Thyroid gland (tissue), 4 donors: Measurements from ENCODE around the gene TGM2.

ENCODE experiments used
- POLR2A ChIP-seq, 2 donors: fragments of 450-650 bp; IDR thresholded peaks; one replicate each; pipeline ENCODE4 v1.6.1; 2017; ENCODE audit warnings: antibody characterized with exemption in 2 of 2, mild to moderate bottlenecking in 2 of 2, moderate library complexity in 1 of 2
- TF ChIP-seq, protein P1 (sequence below), 6 experiments: fragments of 200-600 bp in 3 of 6; fragments of 450-650 bp in 3 of 6; sonication (generic) in 3 of 6; IDR thresholded peaks; one replicate each; pipeline ENCODE4 v1.5.1; 2016 to 2019; ENCODE audit warnings: antibody characterized with exemption in 6 of 6, mild to moderate bottlenecking in 2 of 6, inconsistent platforms in 1 of 6, moderate library complexity in 1 of 6

DNA sequence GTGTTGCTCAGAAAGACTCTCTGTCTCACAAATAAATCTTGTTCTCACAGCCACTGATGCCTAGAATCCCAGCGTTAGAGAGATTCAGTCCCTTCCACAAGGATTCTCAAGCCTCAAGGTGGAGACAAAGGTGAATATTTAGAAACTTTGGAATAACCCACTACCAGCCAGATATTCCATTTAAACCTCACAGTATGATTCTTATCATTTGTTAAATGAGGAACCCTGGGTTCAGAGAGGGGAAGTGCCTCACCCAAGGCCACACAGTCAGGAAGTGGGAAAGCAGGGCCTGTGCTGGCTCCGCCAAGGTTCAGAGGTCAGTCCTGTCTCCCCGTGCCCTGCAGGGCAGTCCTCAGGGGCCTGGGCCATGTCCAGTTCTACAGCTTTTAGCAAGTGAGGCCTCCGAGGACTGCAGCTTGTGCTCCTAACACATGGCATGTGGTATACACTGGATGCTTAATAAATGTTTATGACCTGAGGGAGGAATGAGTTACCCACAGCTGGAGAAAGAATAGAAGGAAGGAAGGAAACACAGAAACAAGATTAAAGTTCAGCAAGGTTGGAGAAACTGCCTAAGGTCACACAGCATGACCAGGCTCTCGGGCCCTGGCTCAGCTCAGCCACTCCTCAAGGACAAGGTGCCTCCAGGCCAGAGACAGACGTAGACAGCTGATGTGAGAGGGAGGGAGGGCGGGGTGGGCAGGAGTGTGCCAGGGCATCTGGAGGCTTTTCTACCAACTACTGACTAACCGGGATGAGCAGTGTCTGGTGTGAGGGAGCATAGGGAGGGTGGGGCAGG is 3.9 kb upstream of the TGM2 start:
- TF ChIP-seq, protein P1, sequence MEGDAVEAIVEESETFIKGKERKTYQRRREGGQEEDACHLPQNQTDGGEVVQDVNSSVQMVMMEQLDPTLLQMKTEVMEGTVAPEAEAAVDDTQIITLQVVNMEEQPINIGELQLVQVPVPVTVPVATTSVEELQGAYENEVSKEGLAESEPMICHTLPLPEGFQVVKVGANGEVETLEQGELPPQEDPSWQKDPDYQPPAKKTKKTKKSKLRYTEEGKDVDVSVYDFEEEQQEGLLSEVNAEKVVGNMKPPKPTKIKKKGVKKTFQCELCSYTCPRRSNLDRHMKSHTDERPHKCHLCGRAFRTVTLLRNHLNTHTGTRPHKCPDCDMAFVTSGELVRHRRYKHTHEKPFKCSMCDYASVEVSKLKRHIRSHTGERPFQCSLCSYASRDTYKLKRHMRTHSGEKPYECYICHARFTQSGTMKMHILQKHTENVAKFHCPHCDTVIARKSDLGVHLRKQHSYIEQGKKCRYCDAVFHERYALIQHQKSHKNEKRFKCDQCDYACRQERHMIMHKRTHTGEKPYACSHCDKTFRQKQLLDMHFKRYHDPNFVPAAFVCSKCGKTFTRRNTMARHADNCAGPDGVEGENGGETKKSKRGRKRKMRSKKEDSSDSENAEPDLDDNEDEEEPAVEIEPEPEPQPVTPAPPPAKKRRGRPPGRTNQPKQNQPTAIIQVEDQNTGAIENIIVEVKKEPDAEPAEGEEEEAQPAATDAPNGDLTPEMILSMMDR (IDR thresholded peaks at IDR 0.05), result no peak
- TF ChIP-seq POLR2A (IDR thresholded peaks at IDR 0.05), result no peak
